Inferior parietal cortex (tissue), 1 donor: ENCODE results near the gene LTN1.
A peak's percentile ranks its signal among the peaks of the same experiment; 100 is the strongest.
"Not testable (repeated sequence)": the region's sequence is repeated elsewhere in the genome, so short reads cannot be mapped to it uniquely, and the experiment has no call there.

Experiments
- DNase-seq: peaks from one replicate; pipeline ENCODE4 v3.0.0-alpha.2; 2016; ENCODE audit errors: extremely low spot score

Gene LTN1

DNA sequence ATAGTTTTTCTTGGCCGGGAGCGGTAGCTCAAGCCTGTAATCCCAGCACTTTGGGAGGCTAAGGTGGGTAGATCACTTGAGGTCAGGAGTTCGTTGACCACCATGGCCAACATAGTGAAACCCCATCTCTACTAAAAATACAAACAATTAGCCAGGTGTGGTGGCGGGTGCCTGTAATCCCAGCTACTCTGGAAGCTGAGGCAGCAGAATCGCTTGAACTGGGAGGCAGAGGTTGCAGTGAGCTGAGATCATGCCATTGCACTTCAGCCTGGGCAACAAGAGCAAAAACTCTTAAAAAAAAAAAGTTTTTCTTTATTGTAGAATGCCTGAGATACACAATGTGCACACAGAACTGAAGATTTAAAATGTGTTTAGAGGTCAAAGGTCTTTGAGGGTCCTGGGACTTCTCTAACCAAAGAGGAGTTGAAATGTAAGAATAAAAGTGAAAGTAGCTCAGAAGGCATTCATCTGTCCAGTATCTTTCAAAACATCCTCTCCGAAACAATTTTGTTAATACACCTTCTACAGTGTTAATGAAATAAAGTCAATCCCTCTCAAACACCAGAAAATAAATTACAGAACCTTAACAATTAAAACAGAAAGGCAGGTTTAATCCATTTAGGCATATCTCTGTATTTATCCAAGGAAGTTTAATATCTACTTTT lies 60.8 kb downstream of the LTN1 start:
- DNase-seq = not testable (repeated sequence)

DNA sequence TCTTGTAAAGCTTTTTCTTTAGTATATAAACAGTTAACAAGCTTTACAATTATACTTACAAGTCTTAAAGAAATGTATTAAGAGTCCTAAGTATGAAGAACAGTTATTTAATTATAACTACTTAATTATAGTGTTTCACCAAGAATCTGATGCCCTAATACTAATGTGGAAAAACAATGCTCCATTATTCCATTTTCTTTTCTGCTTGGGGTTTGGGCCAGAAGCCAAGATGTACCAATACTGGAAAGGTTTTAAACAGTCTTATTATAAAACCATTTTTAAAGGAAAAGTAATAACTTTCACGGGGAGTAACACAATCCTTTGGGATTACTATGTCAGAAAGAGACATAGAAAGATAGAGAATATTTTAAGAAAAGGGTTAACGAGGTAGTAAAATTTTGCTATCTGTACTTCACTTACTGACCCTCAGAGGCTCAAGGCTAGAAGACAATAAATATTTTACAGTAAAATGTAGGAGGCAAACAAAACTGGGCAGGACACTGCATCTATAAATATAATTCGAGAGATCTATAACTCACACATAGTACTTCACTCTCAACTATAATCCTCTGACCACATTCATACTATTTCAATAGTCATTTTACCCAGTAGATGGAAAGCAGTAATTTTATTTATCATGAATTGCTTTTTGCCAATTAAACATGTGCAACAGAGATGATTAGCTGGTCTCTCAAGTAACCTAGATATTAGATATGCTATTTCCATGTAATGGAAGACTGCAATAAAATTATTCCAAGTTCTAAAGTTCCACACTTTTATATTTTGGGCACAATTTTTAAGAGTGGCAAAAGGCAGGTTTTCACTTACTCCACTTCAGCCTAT lies 63.9 kb downstream of the LTN1 start:
- DNase-seq = no peak

DNA sequence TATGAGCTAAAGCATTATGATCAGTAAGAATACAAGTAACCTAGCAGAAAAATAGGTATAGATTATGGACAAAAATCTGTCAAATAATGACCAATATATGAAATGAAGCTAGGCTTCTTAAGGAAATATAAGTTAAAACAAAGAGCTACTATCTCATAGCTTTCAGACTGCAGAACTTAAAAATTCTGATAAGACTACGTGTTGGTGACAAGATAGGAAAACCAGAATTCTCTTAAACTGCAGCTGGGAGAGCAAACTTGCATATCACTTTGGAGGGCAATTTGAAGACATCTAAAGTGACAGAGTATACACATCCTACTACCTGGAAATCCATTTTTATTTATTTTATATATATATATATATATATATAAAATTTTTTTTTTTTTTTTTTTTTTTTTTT lies 65.5 kb downstream of the LTN1 start:
- DNase-seq = no peak

DNA sequence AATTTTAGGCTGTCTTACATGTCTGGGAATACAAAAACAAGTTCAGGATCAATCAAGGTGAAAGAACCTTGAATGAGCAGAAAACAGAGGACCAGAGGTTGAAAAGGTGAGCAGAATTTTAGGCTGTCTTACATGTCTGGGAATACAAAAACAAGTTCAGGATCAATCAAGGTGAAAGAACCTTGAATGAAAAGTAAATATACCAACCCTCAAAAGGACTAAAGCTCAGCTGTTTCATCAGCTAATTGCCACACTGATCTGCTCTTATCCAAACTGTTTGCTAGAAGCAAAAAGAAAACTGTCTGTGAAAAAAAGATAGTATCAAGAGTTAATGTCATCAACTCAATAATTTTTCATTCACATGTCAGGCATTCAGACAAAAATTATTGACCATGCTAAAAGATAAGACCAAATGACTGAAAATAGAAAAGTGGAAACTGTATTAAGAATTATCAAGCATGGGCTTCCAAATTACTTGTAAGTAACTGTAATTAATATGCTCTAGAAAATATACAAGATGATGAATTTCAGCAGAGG lies 69.2 kb downstream of the LTN1 start:
- DNase-seq = no peak

- DNase-seq = no peak
Observed at GRCh38 chr21:28922368-28922767, 70.3 kb downstream of the LTN1 start.

DNA sequence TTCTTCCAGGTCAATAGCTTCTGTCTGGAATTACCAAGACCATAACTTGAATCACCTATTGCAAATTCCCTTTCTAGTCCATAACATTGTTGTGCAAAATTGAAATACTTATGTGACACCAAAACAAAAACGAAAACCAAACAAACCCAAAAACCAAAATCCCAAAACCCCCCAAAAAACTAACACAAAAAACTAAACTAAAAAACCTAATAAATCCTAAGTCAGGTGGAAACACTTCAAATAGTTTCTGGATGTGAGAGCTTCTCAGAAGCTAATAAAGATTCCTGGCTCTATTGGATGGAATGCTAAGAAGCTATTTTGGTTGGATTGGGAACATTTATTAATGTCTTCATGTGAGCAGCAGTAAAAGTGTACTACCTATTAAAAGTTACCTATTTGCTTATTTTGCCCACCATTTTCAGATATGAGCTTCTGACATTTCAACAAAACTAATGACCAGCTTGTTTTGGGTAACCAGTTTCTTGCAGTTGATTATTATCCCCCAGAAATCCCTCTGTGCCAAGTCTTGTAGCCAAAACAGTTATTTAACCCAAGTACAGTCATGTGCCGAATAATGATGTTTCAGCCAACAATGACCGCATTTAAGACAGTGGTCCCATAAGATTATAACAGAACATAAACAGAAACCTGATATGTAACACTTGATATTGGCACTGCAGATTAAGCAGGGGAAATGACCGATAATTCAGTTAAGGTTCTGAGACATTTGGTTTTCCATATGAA lies 76.4 kb downstream of the LTN1 start:
- no peak for DNase-seq

- DNase-seq = no peak
Observed at GRCh38 chr21:28913071-28913470, 79.6 kb downstream of the LTN1 start.

DNA sequence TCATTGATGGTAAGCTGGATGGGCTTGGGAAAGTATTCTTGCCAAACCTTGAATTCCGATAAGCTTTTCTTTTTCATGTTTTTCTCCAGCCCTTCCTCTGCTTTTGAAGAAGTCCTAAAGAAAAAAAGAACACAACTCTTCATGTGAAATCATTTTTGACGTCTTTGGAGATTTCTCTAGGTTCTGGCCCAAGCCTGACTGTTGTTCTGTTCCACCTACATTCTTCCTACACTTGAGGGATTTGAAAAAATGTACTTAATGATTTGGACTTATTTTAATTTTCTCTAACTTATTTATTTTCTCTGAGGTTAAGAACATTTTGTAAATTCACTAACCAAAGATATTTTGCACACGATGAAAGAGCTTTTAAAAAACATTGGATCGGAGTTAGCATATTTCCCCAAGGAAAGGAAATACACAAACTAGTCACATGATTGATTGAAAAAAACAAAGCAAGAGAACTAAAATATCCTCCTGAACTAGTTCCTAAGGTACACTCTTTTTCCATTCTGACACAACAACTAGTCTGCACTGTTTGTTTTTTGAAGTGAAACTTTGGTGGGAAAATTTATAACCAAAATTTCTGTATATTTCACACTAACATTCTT lies 82.3 kb downstream of the LTN1 start:
- DNase-seq = no peak

DNA sequence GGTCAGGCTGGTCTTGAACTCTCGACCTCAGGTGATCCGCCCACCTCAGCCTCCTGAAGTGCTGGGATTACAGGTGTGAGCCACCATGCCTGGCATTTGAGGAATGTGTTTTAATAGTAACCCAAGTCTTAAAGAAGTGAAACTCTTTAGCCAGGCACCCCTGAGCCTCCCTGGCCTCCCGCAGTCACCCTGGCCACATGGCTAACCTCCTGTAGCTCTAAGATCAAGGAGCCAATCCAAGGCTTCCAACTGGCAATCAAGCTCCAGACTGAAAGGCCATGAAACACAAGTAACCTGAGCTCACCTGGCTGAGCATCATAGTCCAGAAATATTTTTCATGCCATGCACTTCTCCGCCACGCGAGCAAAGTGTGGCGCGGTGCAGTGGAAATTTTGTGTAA lies 84.3 kb downstream of the LTN1 start:
- no peak for DNase-seq

GRCh38 chr21:28906841-28907240 lies 85.8 kb downstream of the LTN1 start:
- no peak for DNase-seq

DNA sequence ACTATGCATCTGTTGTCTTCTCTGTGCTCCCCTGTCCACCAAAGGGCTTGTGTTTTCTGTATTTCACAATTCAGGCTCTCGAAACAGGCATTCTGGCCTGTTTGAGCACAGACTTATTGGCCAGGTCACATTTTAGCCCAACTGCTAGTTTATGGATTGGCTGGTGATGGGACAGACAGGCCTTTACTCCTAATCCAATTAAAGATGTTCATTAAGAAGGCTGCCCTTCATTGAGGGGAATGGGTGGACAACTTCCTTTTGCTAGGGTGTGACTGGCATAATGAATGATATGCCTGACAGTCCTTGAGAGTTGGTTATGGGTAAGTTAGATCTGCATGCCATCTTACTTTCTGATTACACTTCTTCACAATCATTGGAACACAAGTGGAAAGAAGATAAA lies 86.4 kb downstream of the LTN1 start:
- DNase-seq = no peak

DNA sequence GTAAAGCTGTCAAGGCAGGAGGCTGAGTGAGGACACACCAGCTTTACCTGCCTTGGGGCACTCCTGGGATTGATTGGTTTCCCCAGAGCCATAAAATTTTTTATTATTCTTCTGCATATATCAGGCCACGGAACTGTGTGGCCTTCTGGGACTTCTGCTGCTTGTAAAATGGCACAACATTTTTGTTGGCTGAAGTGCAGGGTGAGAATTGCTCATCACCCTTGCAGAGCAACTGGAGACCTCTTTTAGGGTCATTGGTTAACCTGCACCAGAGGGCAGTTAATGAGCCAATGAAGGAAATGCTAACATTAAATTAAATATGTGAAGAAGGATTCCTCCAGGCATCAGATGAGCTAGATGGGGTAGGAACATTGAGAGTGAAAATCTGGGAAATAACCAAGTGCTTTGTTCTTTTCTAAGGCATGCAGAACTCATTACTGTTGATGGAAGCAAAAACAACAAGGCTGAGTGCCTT lies 87.7 kb downstream of the LTN1 start:
- DNase-seq = no peak

GRCh38 chr21:28903448-28903847 lies 89.2 kb downstream of the LTN1 start:
- no peak for DNase-seq

DNA sequence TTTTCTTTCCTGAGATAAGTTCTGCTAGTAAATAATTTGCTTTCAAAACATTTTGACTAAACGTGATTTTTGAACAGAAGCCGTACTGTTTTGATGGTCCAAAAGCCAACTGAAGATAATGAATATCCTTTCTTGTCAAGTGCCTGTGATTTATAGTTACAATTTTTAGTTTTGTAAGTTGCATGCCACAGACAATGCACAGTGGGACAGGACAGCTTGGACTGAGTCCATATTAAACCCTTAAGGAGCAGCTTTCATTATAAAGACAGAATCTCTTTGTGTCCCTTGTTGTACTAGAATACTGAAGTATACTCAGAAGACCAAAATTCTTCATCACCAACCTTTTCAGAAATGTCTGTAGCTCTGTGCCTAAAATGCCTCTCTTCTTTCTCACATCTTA lies 92.2 kb downstream of the LTN1 start:
- DNase-seq = no peak

GRCh38 chr21:28899744-28900143 lies 92.9 kb downstream of the LTN1 start:
- no peak for DNase-seq

- no peak for DNase-seq
Observed at GRCh38 chr21:28899220-28899619, 93.5 kb downstream of the LTN1 start.

- no peak for DNase-seq
Observed at GRCh38 chr21:28893687-28894086, 99.0 kb downstream of the LTN1 start.

DNA sequence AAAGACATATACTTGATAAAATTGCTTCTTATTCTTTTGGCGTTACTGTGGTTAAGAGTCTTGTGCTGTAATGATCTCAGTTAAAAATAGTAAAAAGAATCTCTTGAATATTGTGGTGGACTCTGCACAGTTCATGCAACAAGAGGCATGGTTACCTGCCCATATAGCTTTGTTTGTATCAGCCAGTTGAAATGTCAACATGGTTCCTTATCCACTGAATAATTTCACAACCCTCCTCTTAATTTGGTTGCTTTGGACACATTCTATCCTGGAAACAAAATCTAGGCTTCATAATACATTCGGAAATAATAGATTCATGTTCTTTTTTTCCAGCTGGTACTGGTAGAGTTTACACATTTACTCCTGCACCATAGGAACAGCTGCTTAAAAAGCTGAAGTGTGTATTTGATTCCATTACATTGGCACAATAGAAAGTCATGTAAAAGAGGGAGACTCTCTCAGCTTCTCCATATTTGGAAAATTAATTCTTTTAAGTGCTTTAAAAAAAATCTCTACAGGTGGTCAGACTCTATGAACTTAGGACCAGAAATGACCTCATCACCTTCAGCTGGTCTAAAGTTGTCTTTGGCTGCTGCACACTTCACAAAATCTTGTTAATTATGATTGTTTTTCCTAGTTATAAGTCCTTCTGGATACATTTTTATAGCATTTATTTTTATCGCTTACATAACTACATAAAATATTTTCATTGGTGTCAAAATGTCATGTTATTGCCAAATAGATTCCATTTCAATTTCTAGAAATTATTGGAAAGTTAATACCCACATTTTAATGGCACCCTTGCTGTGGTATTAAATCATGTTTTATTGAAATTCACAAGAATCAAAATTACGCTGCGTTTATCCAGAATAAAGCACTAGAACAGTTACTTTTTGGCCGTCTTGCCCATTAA lies 100.2 kb downstream of the LTN1 start:
- DNase-seq = no peak

- DNase-seq = no peak
Observed at GRCh38 chr21:28885853-28886177, 106.9 kb downstream of the LTN1 start.

- DNase-seq = peak; percentile 95
Observed at GRCh38 chr21:28884976-28885852, 107.5 kb downstream of the LTN1 start.
